Neural progenitor cell (in vitro differentiated cells): Measurements from ENCODE around the gene AUH. TPM values are rescaled to one million over a fixed set of nuclear protein-coding genes. Genes with fewer than 3 reads are reported as not detected.

ENCODE experiments used
- DNase-seq: peaks from one replicate; pipeline ENCODE4 v3.0.0-alpha.2; 2016; ENCODE audit warnings: low spot score
- H2AFZ ChIP-seq: fragments of 200-600 bp; sonication (generic); replicated peaks from 2 replicates; pipeline ENCODE4 v1.6.1; 2016; ENCODE audit warnings: antibody characterized with exemption
- H3F3A ChIP-seq: fragments of 200-600 bp; sonication (generic); 2 replicates; pipeline ENCODE4 v1.6.1; 2016; ENCODE audit warnings: antibody characterized with exemption, low read depth
- H3K27ac ChIP-seq: fragments of 200-600 bp; sonication (generic); 2 replicates; pipeline ENCODE4 v1.5.1; 2016; ENCODE audit warnings: mild to moderate bottlenecking
- H3K27me3 ChIP-seq: fragments of 200-600 bp; sonication (generic); 2 replicates; pipeline ENCODE4 v1.6.1; 2016; ENCODE audit warnings: mild to moderate bottlenecking, moderate library complexity
- H3K36me3 ChIP-seq: fragments of 200-600 bp; sonication (generic); 2 replicates; pipeline ENCODE4 v1.5.1; 2016
- H3K4me1 ChIP-seq: fragments of 200-600 bp; sonication (generic); 2 replicates; pipeline ENCODE4 v1.6.1; 2016; ENCODE audit warnings: mixed run types
- H3K4me2 ChIP-seq: fragments of 200-600 bp; sonication (generic); 2 replicates; pipeline ENCODE4 v1.6.1; 2016
- H3K4me3 ChIP-seq: fragments of 200-600 bp; sonication (generic); 2 replicates; pipeline ENCODE4 v1.5.1; 2016
- H3K79me2 ChIP-seq: fragments of 200-600 bp; sonication (generic); 2 replicates; pipeline ENCODE4 v1.6.1; 2016; ENCODE audit warnings: low read depth
- H3K9ac ChIP-seq: fragments of 200-600 bp; sonication (generic); 2 replicates; pipeline ENCODE4 v1.6.1; 2016
- H3K9me3 ChIP-seq: fragments of 200-600 bp; sonication (generic); 2 replicates; pipeline ENCODE4 v1.5.1; 2016; ENCODE audit warnings: low read depth
- H4K20me1 ChIP-seq: fragments of 200-600 bp; sonication (generic); 2 replicates; pipeline ENCODE4 v1.6.1; 2016; ENCODE audit warnings: low read depth
- H3K27ac Mint-ChIP-seq: 3 replicates; pipeline ENCODE4 v1.8.0; 2021; ENCODE audit warnings: mixed read lengths
- H3K27me3 Mint-ChIP-seq: 2 replicates; pipeline ENCODE4 v1.8.0; 2022; ENCODE audit warnings: low read depth, mild to moderate bottlenecking, inconsistent platforms, moderate library complexity, mixed read lengths; ENCODE audit not compliant: insufficient read depth
- H3K36me3 Mint-ChIP-seq: 3 replicates; pipeline ENCODE4 v1.8.0; 2021; ENCODE audit warnings: mixed read lengths
- H3K4me1 Mint-ChIP-seq: 3 replicates; pipeline ENCODE4 v1.8.0; 2021; ENCODE audit warnings: mixed read lengths
- H3K4me3 Mint-ChIP-seq: 3 replicates; pipeline ENCODE4 v1.8.0; 2021; ENCODE audit warnings: mild to moderate bottlenecking, moderate library complexity, mixed read lengths
- H3K9me3 Mint-ChIP-seq: 3 replicates; pipeline ENCODE4 v1.8.0; 2020; ENCODE audit warnings: mixed read lengths
- EZH2 ChIP-seq: fragments of 200-600 bp; sonication (generic); IDR thresholded peaks from 2 replicates; pipeline ENCODE4 v1.6.1; 2017; ENCODE audit warnings: antibody characterized with exemption, mild to moderate bottlenecking, moderate library complexity
- EZH2phosphoT487 ChIP-seq: fragments of 200-600 bp; sonication (generic); IDR thresholded peaks from 2 replicates; pipeline ENCODE4 v1.6.1; 2017; ENCODE audit warnings: antibody characterized with exemption
- total RNA-seq: library from RNA; depleted of rRNA; stranded (reverse); fragments of >200 nt; gene quantifications from 2 replicates; pipeline ENCODE4 v1.2.3, GENCODE V29; 2015; ENCODE audit warnings: low replicate concordance
- TF ChIP-seq, protein P1 (sequence below): fragments of 200-600 bp; sonication (generic); IDR thresholded peaks from 2 replicates; pipeline ENCODE4 v1.5.1; 2017; ENCODE audit warnings: antibody characterized with exemption, mild to moderate bottlenecking

Gene AUH
- total RNA-seq, 1 donor from 2014 or later, result 17.3 TPM

DNA sequence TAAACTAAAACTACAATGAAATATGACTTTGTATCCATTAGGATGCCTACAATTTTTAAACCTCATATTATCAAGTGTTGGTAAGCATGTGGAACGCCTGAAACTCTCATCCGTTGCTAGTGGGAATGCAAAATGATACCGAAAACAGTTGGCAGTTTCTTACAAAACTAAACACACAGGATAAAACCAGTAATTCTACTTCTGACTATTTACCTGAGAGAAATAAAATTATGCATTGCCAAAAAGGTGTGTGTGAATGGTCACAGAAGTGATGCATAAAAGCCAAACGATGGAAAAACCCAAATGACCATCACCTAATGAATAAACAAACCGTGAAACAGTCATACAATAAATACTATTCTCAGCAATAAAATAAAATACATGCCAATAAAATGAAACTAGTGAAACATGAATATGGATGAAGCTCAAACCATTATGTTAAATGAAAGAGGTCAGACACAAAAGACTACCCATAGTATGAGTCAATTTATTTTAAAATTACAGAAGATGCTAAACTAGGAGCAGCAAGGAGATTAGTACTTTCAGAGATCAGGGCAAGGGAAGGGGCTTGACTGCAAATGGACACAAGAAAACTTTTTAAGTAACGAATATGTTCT lies 13.4 kb downstream of the AUH start:
- Histone ChIP-seq H3K27ac (no peak overlapping the region), H3K4me1 (peaks cover 11% of the 10 kb centered on the region), H3K79me2 (peaks cover 26% of the 10 kb centered on the region), H3K9ac (no peak overlapping the region), H4K20me1 (no peaks in the 10 kb centered on the region), H3K4me3 (no peak overlapping the region), H3F3A (no peaks in the 10 kb centered on the region), H3K4me2 (no peak overlapping the region), H3K36me3 (no peaks in the 10 kb centered on the region), H3K27me3 (no peaks in the 10 kb centered on the region), H2AFZ (no peak overlapping the region), H3K9me3 (no peaks in the 10 kb centered on the region)
- no peaks in the 10 kb centered on the region for H3K9me3 Mint-ChIP-seq
- TF ChIP-seq EZH2 (no peak), EZH2phosphoT487 (no peak)
- TF ChIP-seq, protein P1, sequence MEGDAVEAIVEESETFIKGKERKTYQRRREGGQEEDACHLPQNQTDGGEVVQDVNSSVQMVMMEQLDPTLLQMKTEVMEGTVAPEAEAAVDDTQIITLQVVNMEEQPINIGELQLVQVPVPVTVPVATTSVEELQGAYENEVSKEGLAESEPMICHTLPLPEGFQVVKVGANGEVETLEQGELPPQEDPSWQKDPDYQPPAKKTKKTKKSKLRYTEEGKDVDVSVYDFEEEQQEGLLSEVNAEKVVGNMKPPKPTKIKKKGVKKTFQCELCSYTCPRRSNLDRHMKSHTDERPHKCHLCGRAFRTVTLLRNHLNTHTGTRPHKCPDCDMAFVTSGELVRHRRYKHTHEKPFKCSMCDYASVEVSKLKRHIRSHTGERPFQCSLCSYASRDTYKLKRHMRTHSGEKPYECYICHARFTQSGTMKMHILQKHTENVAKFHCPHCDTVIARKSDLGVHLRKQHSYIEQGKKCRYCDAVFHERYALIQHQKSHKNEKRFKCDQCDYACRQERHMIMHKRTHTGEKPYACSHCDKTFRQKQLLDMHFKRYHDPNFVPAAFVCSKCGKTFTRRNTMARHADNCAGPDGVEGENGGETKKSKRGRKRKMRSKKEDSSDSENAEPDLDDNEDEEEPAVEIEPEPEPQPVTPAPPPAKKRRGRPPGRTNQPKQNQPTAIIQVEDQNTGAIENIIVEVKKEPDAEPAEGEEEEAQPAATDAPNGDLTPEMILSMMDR, result no peak
- H3K4me1 Mint-ChIP-seq, result no peaks in the 10 kb centered on the region
- H3K4me3 Mint-ChIP-seq, result no peak overlapping the region
- peaks cover 2% of the 10 kb centered on the region for H3K27me3 Mint-ChIP-seq
- peaks cover 8% of the 10 kb centered on the region for H3K36me3 Mint-ChIP-seq
- H3K27ac Mint-ChIP-seq, result no peak overlapping the region
- no peak for DNase-seq

DNA sequence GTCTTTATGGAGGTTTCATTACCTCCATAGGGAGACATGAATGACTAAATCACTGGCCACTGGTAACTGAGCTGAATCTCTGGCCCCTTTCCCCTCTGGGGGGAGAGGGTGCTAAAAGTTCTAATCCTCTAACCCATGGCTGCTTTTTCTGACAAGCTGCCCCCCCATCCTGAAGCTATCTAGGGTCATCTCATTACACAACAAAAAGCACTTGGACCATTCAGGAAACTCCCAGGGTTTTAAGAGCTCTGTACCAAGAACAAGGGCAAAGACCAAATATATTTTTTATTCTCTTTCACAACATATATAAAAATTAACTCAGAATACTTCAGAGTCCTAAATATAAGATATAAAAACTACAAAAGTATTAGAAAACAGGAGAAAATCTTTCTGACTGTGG lies 14.3 kb downstream of the AUH start:
- no peak overlapping the region for H3K9ac ChIP-seq
- peaks cover 11% of the 10 kb centered on the region for H3K4me1 ChIP-seq
- Mint-ChIP-seq H3K4me3 (no peak overlapping the region), H3K36me3 (peaks cover 16% of the 10 kb centered on the region), H3K4me1 (no peaks in the 10 kb centered on the region), H3K27me3 (peaks cover 2% of the 10 kb centered on the region), H3K9me3 (peaks cover 2% of the 10 kb centered on the region), H3K27ac (no peak overlapping the region)
- no peaks in the 10 kb centered on the region for H3F3A ChIP-seq
- no peak overlapping the region for H3K27ac ChIP-seq
- no peak overlapping the region for H3K4me2 ChIP-seq
- no peaks in the 10 kb centered on the region for H3K36me3 ChIP-seq
- no peak overlapping the region for H2AFZ ChIP-seq
- no peaks in the 10 kb centered on the region for H3K27me3 ChIP-seq
- DNase-seq, result no peak
- H3K79me2 ChIP-seq, result peaks cover 26% of the 10 kb centered on the region
- no peaks in the 10 kb centered on the region for H4K20me1 ChIP-seq
- TF ChIP-seq EZH2 (no peak), EZH2phosphoT487 (no peak)
- TF ChIP-seq, protein P1, result no peak
- no peak overlapping the region for H3K4me3 ChIP-seq
- H3K9me3 ChIP-seq, result no peaks in the 10 kb centered on the region

DNA sequence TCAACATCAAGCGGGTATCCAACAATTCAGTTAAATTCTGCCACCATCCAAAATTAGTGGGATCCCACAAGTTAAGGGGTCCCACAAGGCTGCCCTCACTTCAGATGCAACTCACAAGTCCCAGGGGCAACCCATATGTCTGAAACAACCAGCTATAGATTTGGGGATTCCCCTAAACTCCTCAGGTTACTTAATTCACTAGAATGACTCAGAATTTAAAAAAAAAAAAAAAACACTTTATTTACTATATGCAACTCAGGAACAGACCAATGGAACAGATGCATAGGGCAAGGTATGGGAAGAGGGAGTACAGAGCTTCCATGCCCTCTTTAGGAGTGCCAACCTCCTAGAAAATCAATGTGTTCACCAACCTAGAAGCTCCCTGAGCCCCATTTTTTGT lies 15.1 kb downstream of the AUH start:
- H3K4me1 Mint-ChIP-seq, result no peaks in the 10 kb centered on the region

More for the DNA sequence above, 15.1 kb downstream of the AUH start:
- Histone ChIP-seq H3F3A (no peaks in the 10 kb centered on the region), H3K36me3 (no peaks in the 10 kb centered on the region), H3K9ac (no peak overlapping the region), H2AFZ (no peak overlapping the region), H3K4me2 (no peak overlapping the region), H3K4me1 (peaks cover 11% of the 10 kb centered on the region), H3K4me3 (no peak overlapping the region), H3K27ac (no peak overlapping the region), H3K79me2 (peaks cover 26% of the 10 kb centered on the region), H3K9me3 (no peaks in the 10 kb centered on the region), H4K20me1 (no peaks in the 10 kb centered on the region), H3K27me3 (no peaks in the 10 kb centered on the region)
- DNase-seq, result no peak
- TF ChIP-seq EZH2phosphoT487 (no peak), EZH2 (no peak)
- TF ChIP-seq, protein P1, result no peak
- H3K9me3 Mint-ChIP-seq, result peaks cover 2% of the 10 kb centered on the region
- H3K36me3 Mint-ChIP-seq, result peaks cover 23% of the 10 kb centered on the region
- H3K27me3 Mint-ChIP-seq, result peaks cover 2% of the 10 kb centered on the region
- no peak overlapping the region for H3K27ac Mint-ChIP-seq
- no peak overlapping the region for H3K4me3 Mint-ChIP-seq
